Stimulated activated CD8-positive, alpha-beta memory T cell treated with anti-CD3 and anti-CD28 coated beads, Interleukin-7, amount 100 ng/mL, for 1 hour (primary cell): Measurements from ENCODE around the gene EXT2.

ENCODE experiments used
- DNase-seq, 2 donors: peaks; one replicate each; pipeline ENCODE4 v3.0.0-alpha.2; 2020; ENCODE audit warnings: low read depth in 2 of 2

Gene EXT2

GRCh38 chr11:44165432-44165831 lies 70.0 kb downstream of the EXT2 start:
- no peak for DNase-seq

GRCh38 chr11:44167046-44167445 lies 71.6 kb downstream of the EXT2 start:
- no peak for DNase-seq

- DNase-seq: no peak
Measured at GRCh38 chr11:44171518-44171917, 76.0 kb downstream of the EXT2 start.

GRCh38 chr11:44172966-44173365 lies 77.5 kb downstream of the EXT2 start:
- no peak for DNase-seq

GRCh38 chr11:44174842-44175241 lies 79.4 kb downstream of the EXT2 start:
- DNase-seq: no peak

- no peak for DNase-seq
Measured at GRCh38 chr11:44176546-44177213, 81.2 kb downstream of the EXT2 start.

- no peak for DNase-seq
Measured at GRCh38 chr11:44177905-44178304, 82.4 kb downstream of the EXT2 start.

GRCh38 chr11:44178381-44178780 lies 82.9 kb downstream of the EXT2 start:
- no peak for DNase-seq

GRCh38 chr11:44179173-44179572 lies 83.7 kb downstream of the EXT2 start:
- no peak for DNase-seq

GRCh38 chr11:44180107-44180506 lies 84.6 kb downstream of the EXT2 start:
- no peak for DNase-seq

GRCh38 chr11:44185522-44185921 lies 90.0 kb downstream of the EXT2 start:
- DNase-seq: no peak

- no peak for DNase-seq
Measured at GRCh38 chr11:44186321-44186930, 90.9 kb downstream of the EXT2 start.

GRCh38 chr11:44188643-44189042 lies 93.2 kb downstream of the EXT2 start:
- no peak for DNase-seq

- DNase-seq: no peak
Measured at GRCh38 chr11:44189986-44190882, 94.8 kb downstream of the EXT2 start.

GRCh38 chr11:44190883-44191230 lies 95.4 kb downstream of the EXT2 start:
- no peak for DNase-seq

- no peak for DNase-seq
Measured at GRCh38 chr11:44191322-44192016, 96.0 kb downstream of the EXT2 start.

- DNase-seq: no peak
Measured at GRCh38 chr11:44192017-44192385, 96.5 kb downstream of the EXT2 start.

- DNase-seq: no peak
Measured at GRCh38 chr11:44192462-44193100, 97.1 kb downstream of the EXT2 start.

- no peak for DNase-seq
Measured at GRCh38 chr11:44193856-44194255, 98.4 kb downstream of the EXT2 start.

- DNase-seq: no peak
Measured at GRCh38 chr11:44198146-44198724, 102.8 kb downstream of the EXT2 start.

GRCh38 chr11:44199298-44199697 lies 103.8 kb downstream of the EXT2 start:
- no peak for DNase-seq
